Osteoblast (primary cell): ENCODE data around the gene SORCS2. TPM values are rescaled to one million over a fixed set of nuclear protein-coding genes. Genes with fewer than 3 reads are reported as not detected.

Experiments used
- DNase-seq: peaks from one replicate; pipeline ENCODE4 v3.0.0; 2011; ENCODE audit warnings: low spot score, mixed read lengths; ENCODE audit not compliant: insufficient read length; ENCODE audit errors: missing footprints
- H2AFZ ChIP-seq: 2 replicates; pipeline ENCODE4 v1.6.0; 2011; ENCODE audit warnings: mild to moderate bottlenecking, low read length
- H3K27ac ChIP-seq: 2 replicates; pipeline ENCODE4 v1.5.1; 2011; ENCODE audit warnings: mild to moderate bottlenecking, low read depth, low read length, moderate library complexity
- H3K27me3 ChIP-seq: 2 replicates; pipeline ENCODE4 v1.6.0; 2012; ENCODE audit warnings: mild to moderate bottlenecking, control low read depth, inconsistent platforms, low read length, moderate library complexity; ENCODE audit not compliant: insufficient read depth
- H3K36me3 ChIP-seq: 2 replicates; pipeline ENCODE4 v1.5.1; 2011; ENCODE audit warnings: mild to moderate bottlenecking, low read length, control low read depth, moderate library complexity; ENCODE audit not compliant: insufficient read depth
- H3K4me1 ChIP-seq: 2 replicates; pipeline ENCODE4 v1.5.1; 2011; ENCODE audit warnings: mild to moderate bottlenecking, low read length, control low read depth, moderate library complexity; ENCODE audit not compliant: insufficient read depth
- H3K4me2 ChIP-seq: 2 replicates; pipeline ENCODE4 v1.6.0; 2011; ENCODE audit warnings: mild to moderate bottlenecking, low read length; ENCODE audit not compliant: insufficient read depth
- H3K4me3 ChIP-seq: fragments of 200-600 bp; sonication (generic); 3 replicates; pipeline ENCODE4 v1.5.1; 2012; ENCODE audit warnings: mild to moderate bottlenecking, low read length, inconsistent platforms; ENCODE audit not compliant: insufficient read depth
- H3K79me2 ChIP-seq: 2 replicates; pipeline ENCODE4 v1.6.0; 2012; ENCODE audit warnings: mild to moderate bottlenecking, low read length, control low read depth, inconsistent platforms; ENCODE audit not compliant: insufficient read depth
- H3K9me3 ChIP-seq: 2 replicates; pipeline ENCODE4 v1.5.1; 2011; ENCODE audit warnings: low read depth, low read length, control low read depth
- H4K20me1 ChIP-seq: 2 replicates; pipeline ENCODE4 v1.6.0; 2012; ENCODE audit warnings: mild to moderate bottlenecking, low read length, control low read depth; ENCODE audit not compliant: insufficient read depth
- CTCF ChIP-seq: IDR thresholded peaks from 2 replicates; pipeline ENCODE4 v1.5.1; 2011; ENCODE audit warnings: mild to moderate bottlenecking, low read depth, low read length, moderate library complexity; ENCODE audit errors: extremely low read depth
- total RNA-seq: library from RNA; depleted of rRNA; stranded (reverse); fragments of >200 nt; gene quantifications from 2 replicates; pipeline ENCODE4 v1.2.3, GENCODE V29; 2012

SORCS2 gene
- total RNA-seq, 1 donor = 9.0 TPM

- Histone ChIP-seq H3K27me3 (peaks cover 3% of the 10 kb centered on the region), H3K4me3 (no peak overlapping the region), H4K20me1 (no peaks in the 10 kb centered on the region), H3K9me3 (peaks cover 9% of the 10 kb centered on the region), H3K36me3 (no peaks in the 10 kb centered on the region), H2AFZ (no peak overlapping the region), H3K79me2 (no peaks in the 10 kb centered on the region), H3K4me1 (no peaks in the 10 kb centered on the region), H3K27ac (no peak overlapping the region), H3K4me2 (no peak overlapping the region)
- DNase-seq = peak; percentile 78
- TF ChIP-seq CTCF = no peak
Observed at GRCh38 chr4:7342223-7343080, 150.1 kb downstream of the SORCS2 start.

- H3K4me3 ChIP-seq = no peak overlapping the region
- H3K36me3 ChIP-seq = no peaks in the 10 kb centered on the region
- no peak overlapping the region for H3K27ac ChIP-seq
- peaks cover 3% of the 10 kb centered on the region for H3K27me3 ChIP-seq
- no peak overlapping the region for H2AFZ ChIP-seq
- H3K79me2 ChIP-seq = no peaks in the 10 kb centered on the region
- H4K20me1 ChIP-seq = no peaks in the 10 kb centered on the region
- no peaks in the 10 kb centered on the region for H3K4me1 ChIP-seq
- no peak for TF ChIP-seq CTCF
- peak; percentile 15 for DNase-seq
- H3K4me2 ChIP-seq = no peak overlapping the region
- H3K9me3 ChIP-seq = peaks cover 9% of the 10 kb centered on the region
Observed at GRCh38 chr4:7343081-7343655, 150.8 kb downstream of the SORCS2 start.

- H3K4me2 ChIP-seq = no peak overlapping the region
- peak; percentile 54 for DNase-seq
- H4K20me1 ChIP-seq = no peaks in the 10 kb centered on the region
- H2AFZ ChIP-seq = no peak overlapping the region
- TF ChIP-seq CTCF = no peak
- H3K27me3 ChIP-seq = peaks cover 3% of the 10 kb centered on the region
- H3K4me3 ChIP-seq = no peak overlapping the region
- no peak overlapping the region for H3K27ac ChIP-seq
- no peaks in the 10 kb centered on the region for H3K36me3 ChIP-seq
- no peaks in the 10 kb centered on the region for H3K4me1 ChIP-seq
- peaks cover 9% of the 10 kb centered on the region for H3K9me3 ChIP-seq
- no peaks in the 10 kb centered on the region for H3K79me2 ChIP-seq
Observed at GRCh38 chr4:7343950-7344349, 151.6 kb downstream of the SORCS2 start.

- no peaks in the 10 kb centered on the region for H4K20me1 ChIP-seq
- TF ChIP-seq CTCF = no peak
- no peak overlapping the region for H3K27ac ChIP-seq
- no peaks in the 10 kb centered on the region for H3K79me2 ChIP-seq
- H3K36me3 ChIP-seq = no peaks in the 10 kb centered on the region
- H2AFZ ChIP-seq = no peak overlapping the region
- no peaks in the 10 kb centered on the region for H3K4me1 ChIP-seq
- peaks cover 9% of the 10 kb centered on the region for H3K9me3 ChIP-seq
- peak; percentile 93 for DNase-seq
- H3K4me3 ChIP-seq = no peak overlapping the region
- H3K27me3 ChIP-seq = peaks cover 3% of the 10 kb centered on the region
- H3K4me2 ChIP-seq = no peak overlapping the region
Observed at GRCh38 chr4:7344636-7345155, 152.4 kb downstream of the SORCS2 start.
